Activated naive CD8-positive, alpha-beta T cell treated with anti-CD3 and anti-CD28 coated beads, Interleukin-2, amount 50 U/mL, for 16 hours (primary cell): ENCODE measurements around the gene MET.
"Not testable (repeated sequence)": the region's sequence is repeated elsewhere in the genome, so short reads cannot be mapped to it uniquely, and the experiment has no call there.

Experiments used
- DNase-seq: peaks from one replicate; pipeline ENCODE4 v3.0.0-alpha.2; 2020; ENCODE audit warnings: low read depth, low spot score

The MET gene

GRCh38 chr7:116807011-116807560 is 135.1 kb downstream of the MET start:
- DNase-seq: no peak

- DNase-seq: no peak
Observed at GRCh38 chr7:116809636-116810266, 137.8 kb downstream of the MET start.

GRCh38 chr7:116810267-116811116 is 138.5 kb downstream of the MET start:
- no peak for DNase-seq

GRCh38 chr7:116811768-116812167 is 139.8 kb downstream of the MET start:
- DNase-seq: no peak

GRCh38 chr7:116812860-116813259 is 140.9 kb downstream of the MET start:
- DNase-seq: no peak

- not testable (repeated sequence) for DNase-seq
Observed at GRCh38 chr7:116813371-116813770, 141.4 kb downstream of the MET start.

- DNase-seq: no peak
Observed at GRCh38 chr7:116815041-116815440, 143.0 kb downstream of the MET start.

GRCh38 chr7:116820149-116820548 is 148.2 kb downstream of the MET start:
- DNase-seq: no peak

GRCh38 chr7:116821647-116822046 is 149.7 kb downstream of the MET start:
- DNase-seq: not testable (repeated sequence)

GRCh38 chr7:116824449-116824848 is 152.5 kb downstream of the MET start:
- DNase-seq: no peak

GRCh38 chr7:116828281-116828680 is 156.3 kb downstream of the MET start:
- no peak for DNase-seq

- no peak for DNase-seq
Observed at GRCh38 chr7:116829041-116829440, 157.0 kb downstream of the MET start.

- no peak for DNase-seq
Observed at GRCh38 chr7:116829493-116829892, 157.5 kb downstream of the MET start.

- no peak for DNase-seq
Observed at GRCh38 chr7:116832692-116833091, 160.7 kb downstream of the MET start.

- DNase-seq: no peak
Observed at GRCh38 chr7:116834815-116835504, 163.0 kb downstream of the MET start.

- no peak for DNase-seq
Observed at GRCh38 chr7:116836048-116836447, 164.1 kb downstream of the MET start.

- DNase-seq: no peak
Observed at GRCh38 chr7:116836911-116837310, 164.9 kb downstream of the MET start.

GRCh38 chr7:116837586-116837985 is 165.6 kb downstream of the MET start:
- no peak for DNase-seq

- no peak for DNase-seq
Observed at GRCh38 chr7:116840256-116840655, 168.3 kb downstream of the MET start.

GRCh38 chr7:116842371-116842770 is 170.4 kb downstream of the MET start:
- DNase-seq: no peak

- no peak for DNase-seq
Observed at GRCh38 chr7:116843378-116843777, 171.4 kb downstream of the MET start.
